SK-N-SH treated with all-trans-retinoic acid at 6 μM for 48 hours (cell line): Measurements from ENCODE around the gene TMED10.

Experiments
- ATAC-seq: fragments of 200-7000 bp; cut with Tn5 transposase; 3 replicates; pipeline ENCODE4 v1.9.1; 2020; ENCODE audit warnings: mild to moderate bottlenecking, moderate library complexity
- ARNTL ChIP-seq: fragments of 450-650 bp; formaldehyde crosslinking; IDR thresholded peaks from 2 replicates; pipeline ENCODE4 v1.5.0; 2020; ENCODE audit warnings: low read depth, mild to moderate bottlenecking, moderate library complexity, borderline replicate concordance
- BACH2 ChIP-seq: fragments of 250-450 bp; sonication (Bioruptor Pico); IDR thresholded peaks from 2 replicates; pipeline ENCODE4 v1.9.0; 2021; ENCODE audit warnings: mild to moderate bottlenecking, borderline replicate concordance
- CSDC2 ChIP-seq: fragments of 250-450 bp; sonication (Bioruptor Pico); IDR thresholded peaks from 2 replicates; pipeline ENCODE4 v1.5.0; 2020; ENCODE audit warnings: mild to moderate bottlenecking, moderate library complexity
- ESRRG ChIP-seq: fragments of 250-450 bp; sonication (Bioruptor Pico); IDR thresholded peaks from 2 replicates; pipeline ENCODE4 v1.6.1; 2021; ENCODE audit warnings: mild to moderate bottlenecking
- GLIS3 ChIP-seq: fragments of 250-450 bp; sonication (Bioruptor Pico); IDR thresholded peaks from 2 replicates; pipeline ENCODE4 v1.5.0; 2020; ENCODE audit warnings: mild to moderate bottlenecking, moderate library complexity
- ISL1 ChIP-seq: fragments of 250-450 bp; sonication (Bioruptor Pico); IDR thresholded peaks from 2 replicates; pipeline ENCODE4 v2.1.2; 2022; ENCODE audit warnings: mild to moderate bottlenecking, moderate library complexity
- OSR1 ChIP-seq: fragments of 250-450 bp; sonication (Bioruptor Pico); IDR thresholded peaks from 2 replicates; pipeline ENCODE4 v1.8.0; 2022; ENCODE audit warnings: moderate library complexity, mild to moderate bottlenecking, inconsistent platforms
- PATZ1 ChIP-seq: fragments of 250-450 bp; sonication (Bioruptor Pico); IDR thresholded peaks from 2 replicates; pipeline ENCODE4 v1.8.0; 2020; ENCODE audit warnings: mild to moderate bottlenecking, moderate library complexity, borderline replicate concordance
- POU6F1 ChIP-seq: fragments of 250-450 bp; sonication (Bioruptor Pico); IDR thresholded peaks from 2 replicates; pipeline ENCODE4 v1.8.0; 2021; ENCODE audit warnings: low read depth, mild to moderate bottlenecking, moderate library complexity, borderline replicate concordance
- PPARA ChIP-seq: fragments of 250-450 bp; sonication (Bioruptor Pico); IDR thresholded peaks from 2 replicates; pipeline ENCODE4 v1.5.0; 2020; ENCODE audit warnings: mild to moderate bottlenecking, borderline replicate concordance
- RARB ChIP-seq: fragments of 250-450 bp; sonication (Bioruptor Pico); IDR thresholded peaks from 2 replicates; pipeline ENCODE4 v1.8.0; 2021; ENCODE audit warnings: mild to moderate bottlenecking, moderate library complexity
- SNAI2 ChIP-seq: fragments of 250-450 bp; sonication (Bioruptor Pico); IDR thresholded peaks from 2 replicates; pipeline ENCODE4 v1.5.0; 2020; ENCODE audit warnings: mild to moderate bottlenecking, moderate library complexity
- TCF4 ChIP-seq: fragments of 250-450 bp; sonication (Bioruptor Pico); IDR thresholded peaks from 2 replicates; pipeline ENCODE4 v1.8.0; 2021; ENCODE audit warnings: mild to moderate bottlenecking, moderate library complexity, borderline replicate concordance
- TOX ChIP-seq: fragments of 250-450 bp; sonication (Bioruptor Pico); IDR thresholded peaks from 2 replicates; pipeline ENCODE4 v1.8.0; 2021; ENCODE audit warnings: mild to moderate bottlenecking, moderate library complexity, borderline replicate concordance
- ZC3H10 ChIP-seq: fragments of 250-450 bp; sonication (Bioruptor Pico); IDR thresholded peaks from 2 replicates; pipeline ENCODE4 v1.5.1; 2021; ENCODE audit warnings: mild to moderate bottlenecking, moderate library complexity
- ZFP3 ChIP-seq: fragments of 250-450 bp; sonication (Bioruptor Pico); IDR thresholded peaks from 2 replicates; pipeline ENCODE4 v1.5.0; 2020; ENCODE audit warnings: mild to moderate bottlenecking, moderate library complexity
- ZFP30 ChIP-seq: fragments of 450-650 bp; formaldehyde crosslinking; IDR thresholded peaks from 2 replicates; pipeline ENCODE4 v1.5.0; 2022; ENCODE audit warnings: mild to moderate bottlenecking, moderate library complexity
- ZNF565 ChIP-seq: fragments of 450-650 bp; formaldehyde crosslinking; conservative IDR thresholded peaks from 2 replicates; pipeline ENCODE4 v1.5.0; 2020; ENCODE audit warnings: low read depth, mild to moderate bottlenecking, moderate library complexity
- ZNF70 ChIP-seq: fragments of 450-650 bp; formaldehyde crosslinking; IDR thresholded peaks from 2 replicates; pipeline ENCODE4 v1.5.0; 2020; ENCODE audit warnings: mild to moderate bottlenecking, moderate library complexity
- TF ChIP-seq, protein P1 (sequence below): fragments of 250-450 bp; sonication (Bioruptor Pico); IDR thresholded peaks from 2 replicates; pipeline ENCODE4 v1.5.0; 2020; ENCODE audit warnings: mild to moderate bottlenecking, moderate library complexity
- TF ChIP-seq, protein P2 (sequence below): fragments of 250-450 bp; sonication (Bioruptor Pico); IDR thresholded peaks from 2 replicates; pipeline ENCODE4 v1.5.1; 2021; ENCODE audit warnings: mild to moderate bottlenecking, moderate library complexity

Gene TMED10

GRCh38 chr14:75168586-75169335 is 7.7 kb downstream of the TMED10 start:
- no peak for TF ChIP-seq ARNTL
- no peak for TF ChIP-seq SNAI2 (CRISPR knock-in tag)
- no peak for TF ChIP-seq TOX (CRISPR knock-in tag)
- TF ChIP-seq CSDC2 (CRISPR knock-in tag): no peak
- no peak for TF ChIP-seq ZNF565 (CRISPR knock-in tag)
- TF ChIP-seq POU6F1 (CRISPR knock-in tag): no peak
- TF ChIP-seq RARB (CRISPR knock-in tag): no peak
- TF ChIP-seq, protein P1, sequence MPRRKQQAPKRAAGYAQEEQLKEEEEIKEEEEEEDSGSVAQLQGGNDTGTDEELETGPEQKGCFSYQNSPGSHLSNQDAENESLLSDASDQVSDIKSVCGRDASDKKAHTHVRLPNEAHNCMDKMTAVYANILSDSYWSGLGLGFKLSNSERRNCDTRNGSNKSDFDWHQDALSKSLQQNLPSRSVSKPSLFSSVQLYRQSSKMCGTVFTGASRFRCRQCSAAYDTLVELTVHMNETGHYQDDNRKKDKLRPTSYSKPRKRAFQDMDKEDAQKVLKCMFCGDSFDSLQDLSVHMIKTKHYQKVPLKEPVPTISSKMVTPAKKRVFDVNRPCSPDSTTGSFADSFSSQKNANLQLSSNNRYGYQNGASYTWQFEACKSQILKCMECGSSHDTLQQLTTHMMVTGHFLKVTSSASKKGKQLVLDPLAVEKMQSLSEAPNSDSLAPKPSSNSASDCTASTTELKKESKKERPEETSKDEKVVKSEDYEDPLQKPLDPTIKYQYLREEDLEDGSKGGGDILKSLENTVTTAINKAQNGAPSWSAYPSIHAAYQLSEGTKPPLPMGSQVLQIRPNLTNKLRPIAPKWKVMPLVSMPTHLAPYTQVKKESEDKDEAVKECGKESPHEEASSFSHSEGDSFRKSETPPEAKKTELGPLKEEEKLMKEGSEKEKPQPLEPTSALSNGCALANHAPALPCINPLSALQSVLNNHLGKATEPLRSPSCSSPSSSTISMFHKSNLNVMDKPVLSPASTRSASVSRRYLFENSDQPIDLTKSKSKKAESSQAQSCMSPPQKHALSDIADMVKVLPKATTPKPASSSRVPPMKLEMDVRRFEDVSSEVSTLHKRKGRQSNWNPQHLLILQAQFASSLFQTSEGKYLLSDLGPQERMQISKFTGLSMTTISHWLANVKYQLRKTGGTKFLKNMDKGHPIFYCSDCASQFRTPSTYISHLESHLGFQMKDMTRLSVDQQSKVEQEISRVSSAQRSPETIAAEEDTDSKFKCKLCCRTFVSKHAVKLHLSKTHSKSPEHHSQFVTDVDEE: no peak
- no peak for TF ChIP-seq GLIS3
- no peak for TF ChIP-seq ZNF70 (CRISPR knock-in tag)
- TF ChIP-seq ISL1 (CRISPR knock-in tag): no peak
- TF ChIP-seq, protein P2, sequence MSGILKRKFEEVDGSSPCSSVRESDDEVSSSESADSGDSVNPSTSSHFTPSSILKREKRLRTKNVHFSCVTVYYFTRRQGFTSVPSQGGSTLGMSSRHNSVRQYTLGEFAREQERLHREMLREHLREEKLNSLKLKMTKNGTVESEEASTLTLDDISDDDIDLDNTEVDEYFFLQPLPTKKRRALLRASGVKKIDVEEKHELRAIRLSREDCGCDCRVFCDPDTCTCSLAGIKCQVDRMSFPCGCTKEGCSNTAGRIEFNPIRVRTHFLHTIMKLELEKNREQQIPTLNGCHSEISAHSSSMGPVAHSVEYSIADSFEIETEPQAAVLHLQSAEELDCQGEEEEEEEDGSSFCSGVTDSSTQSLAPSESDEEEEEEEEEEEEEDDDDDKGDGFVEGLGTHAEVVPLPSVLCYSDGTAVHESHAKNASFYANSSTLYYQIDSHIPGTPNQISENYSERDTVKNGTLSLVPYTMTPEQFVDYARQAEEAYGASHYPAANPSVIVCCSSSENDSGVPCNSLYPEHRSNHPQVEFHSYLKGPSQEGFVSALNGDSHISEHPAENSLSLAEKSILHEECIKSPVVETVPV (CRISPR knock-in tag): no peak
- TF ChIP-seq ZFP30 (CRISPR knock-in tag): no peak
- no peak for TF ChIP-seq PPARA (CRISPR knock-in tag)
- TF ChIP-seq BACH2 (CRISPR knock-in tag): no peak
- TF ChIP-seq PATZ1 (CRISPR knock-in tag): no peak
- TF ChIP-seq OSR1 (CRISPR knock-in tag): no peak
- no peak for TF ChIP-seq ZC3H10 (CRISPR knock-in tag)
- TF ChIP-seq ESRRG (CRISPR knock-in tag): no peak
- no peak for TF ChIP-seq ZFP3
- TF ChIP-seq, all 23 proteins: peak for 0

GRCh38 chr14:75167325-75167724 is 9.1 kb downstream of the TMED10 start:
- no peak for ATAC-seq
- TF ChIP-seq RARB (CRISPR knock-in tag): no peak
- TF ChIP-seq OSR1 (CRISPR knock-in tag): no peak
- TF ChIP-seq, protein P2 (CRISPR knock-in tag): no peak
- TF ChIP-seq ZFP3: no peak
- TF ChIP-seq TOX (CRISPR knock-in tag): no peak
- no peak for TF ChIP-seq BACH2 (CRISPR knock-in tag)
- no peak for TF ChIP-seq ZNF70 (CRISPR knock-in tag)
- no peak for TF ChIP-seq PPARA (CRISPR knock-in tag)
- no peak for TF ChIP-seq ISL1 (CRISPR knock-in tag)
- no peak for TF ChIP-seq ZC3H10 (CRISPR knock-in tag)
- TF ChIP-seq, protein P1: no peak
- TF ChIP-seq SNAI2 (CRISPR knock-in tag): no peak
- no peak for TF ChIP-seq PATZ1 (CRISPR knock-in tag)
- no peak for TF ChIP-seq POU6F1 (CRISPR knock-in tag)
- no peak for TF ChIP-seq GLIS3
- TF ChIP-seq TCF4 (CRISPR knock-in tag): no peak
- no peak for TF ChIP-seq ZFP30 (CRISPR knock-in tag)
- no peak for TF ChIP-seq ZNF565 (CRISPR knock-in tag)

More at GRCh38 chr14:75168586-75169335, 7.7 kb downstream of the TMED10 start:
- ATAC-seq: no peak
